Keratinocyte (primary cell): ENCODE results near the gene RETSAT. TPM values are rescaled to one million over a fixed set of nuclear protein-coding genes. Genes with fewer than 3 reads are reported as not detected.
"Not testable (repeated sequence)": the region's sequence is repeated elsewhere in the genome, so short reads cannot be mapped to it uniquely, and the experiment has no call there.

Experiments
- DNase-seq: peaks from one replicate; pipeline ENCODE4 v3.0.0-alpha.2; 2011; ENCODE audit warnings: low read depth, missing footprints, low spot score
- FAIRE-seq: peaks from 2 replicates; lab custom pipeline; 2011; peaks lifted over from hg19 to GRCh38; lab: Jason Lieb, UNC
- H2AFZ ChIP-seq: 2 replicates; pipeline ENCODE4 v1.6.0; 2012; ENCODE audit warnings: low read length, control low read depth, inconsistent platforms; ENCODE audit not compliant: control insufficient read depth
- H3K27ac ChIP-seq: 2 replicates; pipeline ENCODE4 v1.5.1; 2011; ENCODE audit warnings: low read length; ENCODE audit not compliant: control insufficient read depth, insufficient read depth
- H3K27me3 ChIP-seq: 3 replicates; pipeline ENCODE4 v1.6.0; 2011; ENCODE audit warnings: low read length; ENCODE audit not compliant: control insufficient read depth, insufficient read depth; ENCODE audit errors: extremely low read depth
- H3K36me3 ChIP-seq, 2 experiments: 2 replicates in 1 of 2; 3 replicates in 1 of 2; pipeline ENCODE4 v1.5.1; 2011; ENCODE audit warnings: low read length in 2 of 2, mild to moderate bottlenecking in 1 of 2; ENCODE audit not compliant: control insufficient read depth in 2 of 2, insufficient read depth in 2 of 2; ENCODE audit errors: extremely low read depth in 1 of 2
- H3K4me1 ChIP-seq: 3 replicates; pipeline ENCODE4 v1.5.1; 2011; ENCODE audit warnings: low read length; ENCODE audit not compliant: control insufficient read depth, insufficient read depth; ENCODE audit errors: extremely low read depth
- H3K4me2 ChIP-seq: 3 replicates; pipeline ENCODE4 v1.6.0; 2011; ENCODE audit warnings: low read depth, low read length; ENCODE audit not compliant: control insufficient read depth, insufficient read depth; ENCODE audit errors: extremely low read depth
- H3K4me3 ChIP-seq, 3 experiments: fragments of 200-600 bp in 1 of 3; sonication (generic) in 1 of 3; 2 replicates in 2 of 3; 3 replicates in 1 of 3; pipeline ENCODE4 v1.5.1; 2011 to 2016; ENCODE audit warnings: low read length in 3 of 3, mild to moderate bottlenecking in 3 of 3, control low read depth in 2 of 3, inconsistent platforms in 1 of 3, low read depth in 1 of 3, mixed read lengths in 1 of 3, mixed run types in 1 of 3, moderate library complexity in 1 of 3; ENCODE audit not compliant: control insufficient read depth in 2 of 3, insufficient read depth in 2 of 3; ENCODE audit errors: extremely low read depth in 1 of 3
- H3K79me2 ChIP-seq: 2 replicates; pipeline ENCODE4 v1.6.0; 2012; ENCODE audit warnings: low read length; ENCODE audit not compliant: control insufficient read depth, insufficient read depth
- H3K9ac ChIP-seq: 3 replicates; pipeline ENCODE4 v1.6.0; 2011; ENCODE audit warnings: low read length; ENCODE audit not compliant: control insufficient read depth, insufficient read depth; ENCODE audit errors: extremely low read depth
- H3K9me1 ChIP-seq: 3 replicates; pipeline ENCODE4 v1.6.0; 2011; ENCODE audit warnings: low read length; ENCODE audit not compliant: control insufficient read depth, insufficient read depth; ENCODE audit errors: extremely low read depth
- H3K9me3 ChIP-seq: 2 replicates; pipeline ENCODE4 v1.5.1; 2012; ENCODE audit warnings: low read depth, low read length; ENCODE audit not compliant: control insufficient read depth
- H4K20me1 ChIP-seq: 3 replicates; pipeline ENCODE4 v1.6.0; 2011; ENCODE audit warnings: low read length; ENCODE audit not compliant: control insufficient read depth, insufficient read depth; ENCODE audit errors: extremely low read depth
- CTCF ChIP-seq, 3 experiments: IDR thresholded peaks in 1 of 3; conservative IDR thresholded peaks in 1 of 3; optimal IDR thresholded peaks in 1 of 3; 2 replicates in 2 of 3; 3 replicates in 1 of 3; pipeline versions ENCODE3 to v1.5.1; 2011; ENCODE audit warnings: low read length in 3 of 3, mild to moderate bottlenecking in 3 of 3, moderate library complexity in 2 of 3, control low read depth in 1 of 3, inconsistent platforms in 1 of 3; ENCODE audit not compliant: insufficient read depth in 2 of 3; ENCODE audit errors: extremely low read depth in 1 of 3
- EZH2 ChIP-seq: IDR thresholded peaks from one replicate; pipeline ENCODE4 v1.6.1; 2012; ENCODE audit warnings: inconsistent platforms, mild to moderate bottlenecking, low read length, moderate library complexity
- dilution Hi-C: fragments of 300-500 bp; cut with MboI; formaldehyde crosslinking; loops from one replicate; pipeline ENCODE4 v1.7.0; 2020; ENCODE audit warnings: low sequenced_read_pairs; ENCODE audit not compliant: extremely low pct_ligation_motif_present
- polyA plus RNA-seq, 5 experiments: library from polyadenylated mRNA; depleted of rRNA in 3 of 5; stranded (reverse) in 3 of 5; stranded (forward) in 1 of 5; unstranded in 1 of 5; fragments of >200 nt; gene quantifications; 1 replicate in 1 of 5; 2 replicates in 3 of 5; 3 replicates in 1 of 5; pipeline versions ENCODE4 v1.2.1 to v1.2.3, GENCODE V29; 2011 to 2012; ENCODE audit warnings: missing spikeins in 2 of 5, low read depth in 1 of 5, low replicate concordance in 1 of 5

RETSAT gene
- polyA plus RNA-seq, 1 donor (not counting 4 experiments of a cell fraction or from before 2014, with no cell fraction given), result 74.0 TPM

DNA sequence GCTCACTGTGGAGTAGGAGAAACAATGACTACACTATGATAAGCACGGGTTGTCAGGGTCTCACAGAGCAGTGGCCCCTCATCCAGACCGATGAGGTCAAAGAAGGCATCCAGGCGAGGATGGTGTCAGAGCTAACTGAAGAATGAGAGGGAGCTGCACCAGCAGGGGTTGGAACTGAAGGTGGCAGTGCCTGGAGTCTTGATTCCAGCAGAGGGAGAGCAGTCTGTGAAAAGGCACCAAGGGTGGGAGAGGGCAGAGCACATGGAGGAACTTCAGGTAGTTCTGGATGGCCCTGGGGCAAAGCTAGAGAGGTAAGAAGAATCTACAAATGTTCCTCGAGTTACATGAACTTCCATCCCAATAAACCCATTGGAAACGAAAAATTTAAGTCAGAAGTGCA lies 12.9 kb upstream of the RETSAT start:
- Histone ChIP-seq H3K4me3 (no peak overlapping the region), H3K79me2 (no peaks in the 10 kb centered on the region), H3K9me1 (no peaks in the 10 kb centered on the region), H3K27me3 (no peaks in the 10 kb centered on the region), H3K4me2 (no peak overlapping the region), H3K9me3 (no peaks in the 10 kb centered on the region), H3K9ac (no peak overlapping the region), H3K36me3 (peaks cover 10 to 18% of the 10 kb centered on the region in 2 experiments), H3K27ac (no peak overlapping the region), H2AFZ (no peak overlapping the region), H3K4me1 (no peaks in the 10 kb centered on the region), H4K20me1 (no peaks in the 10 kb centered on the region)
- DNase-seq (no peak), FAIRE-seq (no peak)
- TF ChIP-seq CTCF (optimal IDR thresholded peaks at IDR 0.05 in 1 of 3, IDR thresholded peaks at IDR 0.05 in 1 of 3, conservative IDR thresholded peaks at IDR 0.05 in 1 of 3; ENCODE audit: extremely low read depth in 1 of 3, insufficient read depth in 2 of 3, low read length in 3 of 3) (no peak), EZH2 (no peak)
- dilution Hi-C loops, result loop anchor here (10.0 kb wide), 1 partner anchor 52 kb away; no protein-coding TSS in a partner anchor

GRCh38 chr2:85362653-85363387 lies 8.5 kb upstream of the RETSAT start:
- H3K27ac ChIP-seq, H4K20me1 ChIP-seq, H2AFZ ChIP-seq, H3K9me3 ChIP-seq, DNase-seq, H3K79me2 ChIP-seq, H3K4me2 ChIP-seq, H3K9me1 ChIP-seq, FAIRE-seq, H3K27me3 ChIP-seq, H3K4me1 ChIP-seq, H3K9ac ChIP-seq, H3K4me3 ChIP-seq: not testable (repeated sequence)
- dilution Hi-C loops, result loop anchor here (10.0 kb wide), 1 partner anchor 48 kb away; no protein-coding TSS in a partner anchor
- H3K36me3 ChIP-seq, result peaks cover 8 to 15% of the 10 kb centered on the region in 2 experiments
